Left renal cortex interstitium (tissue), 4 donors: ENCODE results near the gene MARF1. TPM values are rescaled to one million over a fixed set of nuclear protein-coding genes. Genes with fewer than 3 reads are reported as not detected.
"Not testable (repeated sequence)": the region's sequence is repeated elsewhere in the genome, so short reads cannot be mapped to it uniquely, and the experiment has no call there.

Experiments used
- DNase-seq, 4 donors: peaks; one replicate each; pipeline ENCODE4 v3.0.0-alpha.2; 2013; ENCODE audit warnings: low read depth in 4 of 4, low spot score in 2 of 4, missing footprints in 1 of 4
- polyA plus RNA-seq, 4 donors: library from polyadenylated mRNA; unstranded; fragments of 120-200 nt; gene quantifications; one replicate each; pipeline ENCODE4 v1.2.1, GENCODE V29; 2013; ENCODE audit not compliant: insufficient read length in 4 of 4

The MARF1 gene
- polyA plus RNA-seq, 4 donors: 40.4 to 69.9 (median 57.2) TPM

DNA sequence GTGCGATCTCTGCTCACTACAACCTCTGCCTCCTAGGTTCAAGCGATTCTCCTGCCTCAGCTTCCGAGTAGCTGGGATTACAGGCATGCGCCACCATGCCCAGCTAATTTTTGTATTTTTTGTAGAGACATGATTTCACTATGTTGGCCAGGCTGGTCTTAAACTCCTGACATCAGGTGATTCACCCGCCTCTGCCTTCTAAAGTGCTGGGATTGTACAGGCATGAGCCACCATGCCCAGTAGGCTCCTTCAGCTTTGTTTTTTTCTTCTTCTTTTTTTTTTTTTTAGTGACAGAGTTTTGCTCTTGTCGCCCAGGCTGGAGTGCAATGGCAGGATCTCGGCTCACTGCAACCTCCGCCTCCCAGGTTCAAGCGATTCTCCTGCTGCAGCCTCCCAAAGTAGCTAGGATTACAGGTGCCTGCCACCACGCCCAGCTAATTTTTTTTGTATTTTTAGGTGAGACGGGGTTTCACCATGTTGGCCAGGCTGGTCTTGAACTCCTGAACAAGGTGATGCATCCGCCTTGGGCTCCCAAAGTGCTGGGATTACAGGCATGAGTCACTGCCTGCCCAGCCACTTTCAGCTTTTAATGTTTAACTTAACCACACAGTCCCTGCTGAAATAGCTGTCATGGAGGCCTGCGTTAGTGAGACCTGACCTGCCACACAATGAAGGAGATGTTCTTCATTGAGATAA lies 95.7 kb downstream of the MARF1 start:
- not testable (repeated sequence) for DNase-seq

DNA sequence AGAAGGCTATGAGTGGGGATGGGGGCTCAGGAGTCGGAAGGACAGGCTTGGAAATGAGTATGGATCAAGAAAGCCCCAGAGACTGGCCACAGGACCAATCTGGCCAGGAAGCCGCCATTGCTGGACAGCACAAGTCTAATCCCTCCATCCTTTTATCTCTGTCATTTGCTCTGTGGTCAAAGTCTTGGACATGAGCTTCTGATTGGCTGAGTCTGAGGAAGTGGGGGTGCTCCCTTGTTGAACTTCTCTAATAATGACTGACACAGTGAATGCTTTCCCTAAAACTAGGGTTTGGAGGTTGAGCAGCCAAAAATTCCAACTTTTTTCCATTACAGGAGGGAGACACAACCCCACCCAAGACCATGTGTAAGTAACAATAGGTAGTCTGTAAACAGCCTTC lies 97.4 kb downstream of the MARF1 start:
- DNase-seq: no peak

DNA sequence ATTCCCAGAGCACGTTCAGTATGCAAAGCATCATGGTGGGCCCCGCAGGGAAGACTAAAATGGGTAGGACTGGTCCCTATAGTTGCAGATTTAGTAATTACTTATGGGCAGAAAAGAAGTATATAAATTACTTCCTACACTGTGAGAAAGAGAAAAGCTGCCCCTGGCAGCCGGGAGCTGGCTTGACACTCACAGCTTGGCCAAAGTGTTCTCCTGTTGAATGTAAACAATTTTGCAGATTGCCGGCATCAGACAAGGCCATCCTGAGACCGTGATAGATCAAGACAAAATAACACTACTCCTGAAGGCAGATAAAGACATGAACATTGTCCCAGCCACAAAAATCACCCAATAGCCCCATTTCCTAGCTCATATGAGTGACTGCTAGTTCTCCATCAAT lies 98.5 kb downstream of the MARF1 start:
- DNase-seq: no peak

Other genes starting within 250 kb of the MARF1 start
- gene MPV17L, start 247.4 kb downstream of the MARF1 start, polyA plus RNA-seq: 10 to 100 TPM in 2 of 4 donors, 1 to 10 TPM in 2; 7.1 to 15.2 (median 9.6) TPM
- gene BMERB1, start 208.6 kb downstream of the MARF1 start, polyA plus RNA-seq: 10 to 100 TPM; 40.8 to 47.8 (median 44.8) TPM
- gene NDE1, start 7.1 kb upstream of the MARF1 start, polyA plus RNA-seq: 10 to 100 TPM; 36.1 to 49.9 (median 41.7) TPM
- 10 to 100 TPM in 2 of 4 donors, 1 to 10 TPM in 2; 8.3 to 18.4 (median 10.6) TPM for gene MYH11, start 213.9 kb upstream of the MARF1 start, polyA plus RNA-seq
- gene CEP20, start 245.4 kb upstream of the MARF1 start, polyA plus RNA-seq: 10 to 100 TPM; 32.4 to 41.9 (median 38.3) TPM